Measurements from ENCODE around the gene ELK4.
A peak's percentile ranks its signal among the peaks of the same experiment; 100 is the strongest.

ELK4 gene

GRCh38 chr1:205592443-205593003 is 39.3 kb downstream of the ELK4 start:
- no peak for DNase-seq (ENCODE audit: low spot score)
- no peak for TF ChIP-seq CTCF (IDR thresholded peaks at IDR 0.05; ENCODE audit: extremely low read depth, insufficient read depth, missing control alignments)
- in situ Hi-C loops (cut with MboI; ENCODE audit: low pct_unique_long_range_greater_than_20kb, low sequenced_read_pairs, unreplicated experiment): no loop called here

- in situ Hi-C loops (cut with MboI; ENCODE audit: low pct_unique_long_range_greater_than_20kb, low sequenced_read_pairs, unreplicated experiment): no loop called here
- peak; percentile 99 for TF ChIP-seq CTCF (IDR thresholded peaks at IDR 0.05; ENCODE audit: extremely low read depth, insufficient read depth, missing control alignments)
- peak; percentile 77 for DNase-seq (ENCODE audit: low spot score)
These were observed 40.1 kb downstream of the ELK4 start for GRCh38 chr1:205591522-205592351.

- no peak for TF ChIP-seq CTCF (IDR thresholded peaks at IDR 0.05; ENCODE audit: extremely low read depth, insufficient read depth, missing control alignments)
- DNase-seq (ENCODE audit: low spot score): no peak
- in situ Hi-C loops (cut with MboI; ENCODE audit: low pct_unique_long_range_greater_than_20kb, low sequenced_read_pairs, unreplicated experiment): no loop called here
These were observed 40.9 kb downstream of the ELK4 start for GRCh38 chr1:205590777-205591513.

- DNase-seq (ENCODE audit: low spot score): no peak
- TF ChIP-seq CTCF (IDR thresholded peaks at IDR 0.05; ENCODE audit: extremely low read depth, insufficient read depth, missing control alignments): no peak
- in situ Hi-C loops (cut with MboI; ENCODE audit: low pct_unique_long_range_greater_than_20kb, low sequenced_read_pairs, unreplicated experiment): no loop called here
These were observed 41.4 kb downstream of the ELK4 start for GRCh38 chr1:205590457-205590768.

- DNase-seq (ENCODE audit: low spot score): no peak
- in situ Hi-C loops (cut with MboI; ENCODE audit: low pct_unique_long_range_greater_than_20kb, low sequenced_read_pairs, unreplicated experiment): loop anchor here (10.0 kb wide), 1 partner anchor 65 kb away; no protein-coding TSS in a partner anchor
- TF ChIP-seq CTCF (IDR thresholded peaks at IDR 0.05; ENCODE audit: extremely low read depth, insufficient read depth, missing control alignments): no peak
These were observed 42.0 kb downstream of the ELK4 start for GRCh38 chr1:205589618-205590456.

- in situ Hi-C loops (cut with MboI; ENCODE audit: low pct_unique_long_range_greater_than_20kb, low sequenced_read_pairs, unreplicated experiment): loop anchor here (10.0 kb wide), 1 partner anchor 66 kb away; no protein-coding TSS in a partner anchor
- no peak for DNase-seq (ENCODE audit: low spot score)
These were observed 42.8 kb downstream of the ELK4 start for GRCh38 chr1:205589046-205589445.

More at GRCh38 chr1:205589046-205589445, 42.8 kb downstream of the ELK4 start:
- no peak for TF ChIP-seq CTCF (IDR thresholded peaks at IDR 0.05; ENCODE audit: extremely low read depth, insufficient read depth, missing control alignments)
